Measurements from ENCODE around the gene MACROD2. TPM values are rescaled to one million over a fixed set of nuclear protein-coding genes. Genes with fewer than 3 reads are reported as not detected.

The MACROD2 gene
- total RNA-seq, 1 donor, result 1.3 TPM

DNA sequence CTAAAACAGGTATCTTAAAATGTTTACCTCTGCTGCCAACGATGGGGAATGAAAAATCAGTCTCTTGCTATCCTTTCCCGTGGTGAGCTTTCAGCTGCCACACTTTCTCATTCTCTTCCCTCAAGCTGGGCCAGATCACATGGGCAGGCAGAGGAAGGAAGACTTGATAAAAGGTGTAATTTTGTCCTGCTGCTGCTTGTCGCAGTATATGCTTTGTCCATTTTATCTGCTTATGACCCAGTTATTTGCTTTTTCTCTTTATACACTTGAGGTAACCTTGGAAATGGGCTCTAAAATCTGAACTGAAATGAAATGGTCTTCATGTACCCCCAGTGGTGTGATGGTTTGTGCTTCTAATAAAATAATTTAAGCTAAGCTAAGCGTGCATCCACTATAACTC is 1038.0 kb downstream of the MACROD2 start:
- no peak overlapping the region for H3K4me3 ChIP-seq (ENCODE audit: low read depth, low read length)
- DNase-seq (ENCODE audit: low read depth), result no peak
- TF ChIP-seq, protein P1, sequence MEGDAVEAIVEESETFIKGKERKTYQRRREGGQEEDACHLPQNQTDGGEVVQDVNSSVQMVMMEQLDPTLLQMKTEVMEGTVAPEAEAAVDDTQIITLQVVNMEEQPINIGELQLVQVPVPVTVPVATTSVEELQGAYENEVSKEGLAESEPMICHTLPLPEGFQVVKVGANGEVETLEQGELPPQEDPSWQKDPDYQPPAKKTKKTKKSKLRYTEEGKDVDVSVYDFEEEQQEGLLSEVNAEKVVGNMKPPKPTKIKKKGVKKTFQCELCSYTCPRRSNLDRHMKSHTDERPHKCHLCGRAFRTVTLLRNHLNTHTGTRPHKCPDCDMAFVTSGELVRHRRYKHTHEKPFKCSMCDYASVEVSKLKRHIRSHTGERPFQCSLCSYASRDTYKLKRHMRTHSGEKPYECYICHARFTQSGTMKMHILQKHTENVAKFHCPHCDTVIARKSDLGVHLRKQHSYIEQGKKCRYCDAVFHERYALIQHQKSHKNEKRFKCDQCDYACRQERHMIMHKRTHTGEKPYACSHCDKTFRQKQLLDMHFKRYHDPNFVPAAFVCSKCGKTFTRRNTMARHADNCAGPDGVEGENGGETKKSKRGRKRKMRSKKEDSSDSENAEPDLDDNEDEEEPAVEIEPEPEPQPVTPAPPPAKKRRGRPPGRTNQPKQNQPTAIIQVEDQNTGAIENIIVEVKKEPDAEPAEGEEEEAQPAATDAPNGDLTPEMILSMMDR (IDR thresholded peaks at IDR 0.05; ENCODE audit: insufficient read depth, low read length), result no peak

DNA sequence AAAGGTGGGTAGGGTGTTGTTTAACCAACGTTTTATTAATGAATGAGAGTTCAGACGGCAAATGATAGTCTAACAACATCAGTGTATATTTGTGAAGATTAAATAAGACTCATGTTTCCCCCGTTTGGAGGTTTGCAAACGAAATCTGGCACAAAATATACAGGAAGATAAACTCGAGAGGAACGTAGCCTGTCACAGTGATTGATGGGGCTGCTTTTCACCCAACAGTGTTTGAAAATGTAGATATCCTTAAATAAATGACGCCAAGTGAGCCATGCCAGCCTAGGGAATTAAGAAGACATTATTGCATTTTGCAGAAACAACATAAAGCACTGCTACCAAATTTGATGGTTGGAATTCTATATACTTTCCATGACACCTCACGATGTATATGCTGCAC is 1038.6 kb downstream of the MACROD2 start:
- DNase-seq (ENCODE audit: low read depth), result no peak
- H3K4me3 ChIP-seq (ENCODE audit: low read depth, low read length), result no peak overlapping the region
- TF ChIP-seq, protein P1 (IDR thresholded peaks at IDR 0.05; ENCODE audit: insufficient read depth, low read length), result no peak

DNA sequence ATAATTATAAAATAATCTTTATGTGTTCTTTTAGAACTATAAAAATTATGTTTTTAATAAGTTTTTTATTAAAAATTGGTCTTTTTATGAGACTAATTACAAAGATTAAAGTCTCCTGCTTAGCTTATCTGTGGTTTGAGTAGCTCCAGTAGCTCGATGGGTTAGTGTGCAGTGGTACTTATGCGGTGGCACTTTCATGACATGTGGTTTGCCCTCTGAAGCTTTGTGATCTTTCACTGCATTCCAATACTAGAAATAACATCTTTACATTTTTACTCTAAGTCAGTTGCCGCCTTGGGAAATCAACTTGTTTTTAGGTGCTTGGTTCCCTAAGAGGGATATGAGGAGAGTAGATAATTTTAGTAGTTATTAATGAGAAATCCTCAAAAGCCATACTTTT is 1041.6 kb downstream of the MACROD2 start:
- TF ChIP-seq, protein P1 (IDR thresholded peaks at IDR 0.05; ENCODE audit: insufficient read depth, low read length), result no peak
- no peak for DNase-seq (ENCODE audit: low read depth)

DNA sequence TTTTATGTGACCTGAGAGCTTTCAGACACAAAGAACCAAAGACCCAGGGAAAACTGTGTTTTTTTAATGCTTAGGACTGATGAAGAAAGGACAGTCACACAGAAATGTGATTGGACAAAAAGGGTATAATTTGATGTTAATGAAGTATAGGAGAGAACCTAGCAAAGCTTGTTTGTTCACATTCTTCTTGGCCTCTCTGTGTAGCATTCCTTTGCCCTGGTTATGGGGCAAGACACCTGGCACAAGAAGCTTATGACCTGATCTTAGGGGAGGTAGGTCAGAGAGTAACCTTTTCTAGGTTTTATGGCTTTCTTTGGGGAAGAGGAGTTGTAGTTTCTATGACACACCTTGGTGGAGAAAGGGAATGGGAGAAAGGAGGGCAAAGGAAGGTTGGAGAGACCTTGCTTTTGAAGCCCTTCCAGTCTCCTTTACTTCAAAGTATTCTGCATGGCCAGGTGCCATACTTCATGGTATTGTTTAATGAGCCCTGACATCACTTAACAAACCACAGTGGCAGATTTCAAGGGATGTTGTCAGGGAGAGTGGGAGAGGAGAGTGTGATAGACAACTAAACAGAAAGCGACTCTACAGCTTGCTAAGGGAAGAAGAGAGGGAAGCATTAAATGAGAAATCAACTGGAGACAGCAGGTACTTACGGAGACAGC is 1043.9 kb downstream of the MACROD2 start:
- TF ChIP-seq, protein P1 (IDR thresholded peaks at IDR 0.05; ENCODE audit: insufficient read depth, low read length), result no peak
- H3K4me3 ChIP-seq (ENCODE audit: low read depth, low read length), result no peak overlapping the region
- DNase-seq (ENCODE audit: low read depth), result no peak

More for the DNA sequence above, 1041.6 kb downstream of the MACROD2 start:
- no peak overlapping the region for H3K4me3 ChIP-seq (ENCODE audit: low read depth, low read length)

DNA sequence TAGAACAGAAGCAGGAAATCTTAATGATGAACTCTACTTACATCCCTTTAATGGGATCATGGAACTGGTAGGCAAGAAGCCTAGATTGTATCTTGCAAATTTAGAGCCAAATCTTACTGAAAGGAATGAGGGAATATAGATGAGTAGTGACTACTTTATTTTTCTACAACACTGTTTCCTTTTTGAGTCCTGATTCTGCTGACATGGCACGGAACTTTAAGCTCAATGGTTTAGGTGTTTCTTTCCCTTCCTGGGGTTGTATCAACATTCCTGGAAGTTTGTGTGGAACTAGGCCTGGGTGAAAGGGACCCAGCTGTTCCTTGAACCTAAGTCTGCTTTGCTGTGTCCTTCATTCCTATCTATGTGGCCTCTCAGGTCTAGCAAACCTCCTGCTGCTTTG is 1047.4 kb downstream of the MACROD2 start:
- TF ChIP-seq, protein P1 (IDR thresholded peaks at IDR 0.05; ENCODE audit: insufficient read depth, low read length), result no peak
- H3K4me3 ChIP-seq (ENCODE audit: low read depth, low read length), result no peak overlapping the region
- no peak for DNase-seq (ENCODE audit: low read depth)

DNA sequence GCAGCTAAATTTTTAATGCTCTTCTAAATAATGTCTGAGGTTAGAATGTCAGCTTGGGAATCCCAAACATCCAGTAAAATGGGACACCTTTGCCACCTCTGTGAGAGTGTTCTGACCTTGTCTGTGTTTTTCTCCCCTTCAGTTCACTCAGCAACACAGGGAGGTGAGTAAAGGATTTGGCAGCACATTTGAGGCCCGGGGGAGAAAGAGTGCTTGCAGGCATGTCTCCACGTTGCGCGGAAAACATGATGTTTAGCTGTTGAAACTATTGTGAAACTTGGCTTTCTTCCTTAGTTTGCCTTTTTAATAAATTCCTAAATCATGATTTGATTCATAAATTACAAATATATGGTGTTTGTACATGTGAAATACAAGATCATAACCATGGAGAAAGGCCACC is 1049.9 kb downstream of the MACROD2 start:
- no peak overlapping the region for H3K4me3 ChIP-seq (ENCODE audit: low read depth, low read length)
- TF ChIP-seq, protein P1 (IDR thresholded peaks at IDR 0.05; ENCODE audit: insufficient read depth, low read length), result no peak
- DNase-seq (ENCODE audit: low read depth), result peak; percentile 30

DNA sequence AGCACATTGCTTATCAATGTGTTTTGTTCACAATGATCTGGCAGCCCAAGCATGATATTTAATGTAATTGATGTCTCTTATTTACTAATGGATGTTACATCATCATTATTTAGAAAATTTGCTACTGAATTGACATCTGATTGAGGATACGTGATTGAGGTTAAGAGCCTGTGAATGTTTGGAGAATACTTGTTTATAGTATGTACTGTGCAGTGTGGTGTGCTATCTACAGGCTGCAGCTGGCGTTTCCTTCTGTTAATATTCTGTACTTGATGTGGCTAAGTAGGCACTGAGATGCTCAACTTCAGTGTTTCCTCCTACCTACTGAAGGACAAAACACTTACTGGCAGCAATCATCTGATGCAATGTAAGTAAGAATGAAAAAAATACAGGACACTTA is 1051.7 kb downstream of the MACROD2 start:
- TF ChIP-seq, protein P1 (IDR thresholded peaks at IDR 0.05; ENCODE audit: insufficient read depth, low read length), result no peak
- H3K4me3 ChIP-seq (ENCODE audit: low read depth, low read length), result no peak overlapping the region
- no peak for DNase-seq (ENCODE audit: low read depth)
